ENCODE measurements around the gene OR9I1.

DNA sequence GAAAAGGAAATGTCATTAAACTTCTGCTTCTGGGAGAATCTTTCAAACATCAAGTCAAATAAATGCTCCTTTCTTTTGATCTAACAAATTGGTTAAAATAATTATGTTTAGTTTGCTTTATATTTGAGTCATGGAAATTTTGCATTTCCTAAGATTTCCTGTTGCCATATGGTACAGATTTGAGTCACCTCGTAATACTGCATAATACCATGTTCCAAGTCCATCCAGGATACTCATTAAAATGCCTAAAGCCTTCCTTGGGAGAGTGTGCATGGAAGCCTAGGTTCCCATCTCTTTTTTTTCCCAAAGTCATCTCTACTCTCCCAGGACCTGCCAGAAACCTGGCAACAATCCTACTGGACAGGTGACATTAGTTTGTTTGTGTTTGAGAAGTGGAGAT lies 4.2 kb downstream of the OR9I1 start:
- TF ChIP-seq, protein P1, sequence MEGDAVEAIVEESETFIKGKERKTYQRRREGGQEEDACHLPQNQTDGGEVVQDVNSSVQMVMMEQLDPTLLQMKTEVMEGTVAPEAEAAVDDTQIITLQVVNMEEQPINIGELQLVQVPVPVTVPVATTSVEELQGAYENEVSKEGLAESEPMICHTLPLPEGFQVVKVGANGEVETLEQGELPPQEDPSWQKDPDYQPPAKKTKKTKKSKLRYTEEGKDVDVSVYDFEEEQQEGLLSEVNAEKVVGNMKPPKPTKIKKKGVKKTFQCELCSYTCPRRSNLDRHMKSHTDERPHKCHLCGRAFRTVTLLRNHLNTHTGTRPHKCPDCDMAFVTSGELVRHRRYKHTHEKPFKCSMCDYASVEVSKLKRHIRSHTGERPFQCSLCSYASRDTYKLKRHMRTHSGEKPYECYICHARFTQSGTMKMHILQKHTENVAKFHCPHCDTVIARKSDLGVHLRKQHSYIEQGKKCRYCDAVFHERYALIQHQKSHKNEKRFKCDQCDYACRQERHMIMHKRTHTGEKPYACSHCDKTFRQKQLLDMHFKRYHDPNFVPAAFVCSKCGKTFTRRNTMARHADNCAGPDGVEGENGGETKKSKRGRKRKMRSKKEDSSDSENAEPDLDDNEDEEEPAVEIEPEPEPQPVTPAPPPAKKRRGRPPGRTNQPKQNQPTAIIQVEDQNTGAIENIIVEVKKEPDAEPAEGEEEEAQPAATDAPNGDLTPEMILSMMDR (IDR thresholded peaks at IDR 0.05), result no peak
- TF ChIP-seq REST (IDR thresholded peaks at IDR 0.05; ENCODE audit: insufficient read depth in 1 of 2, low read depth in 2 of 2, low read length in 1 of 2) (no peak), POLR2AphosphoS5 (IDR thresholded peaks at IDR 0.05; ENCODE audit: low read depth, low read length) (no peak)

Data from Panc1 (cell line).